GM21367 (cell line): Measurements from ENCODE around the gene EIPR1.
"Not testable (repeated sequence)": the region's sequence is repeated elsewhere in the genome, so short reads cannot be mapped to it uniquely, and the experiment has no call there.

Experiments
- ATAC-seq: cut with Tn5 transposase; IDR thresholded peaks from one replicate; pipeline ENCODE4 v1.9.1; 2021; ENCODE audit not compliant: unreplicated experiment

EIPR1 gene

GRCh38 chr2:3182848-3183247, 194.8 kb downstream of the EIPR1 start:
- no peak for ATAC-seq

GRCh38 chr2:3181416-3182010, 196.1 kb downstream of the EIPR1 start:
- ATAC-seq: no peak

- ATAC-seq: not testable (repeated sequence)
Measured at GRCh38 chr2:3180909-3181221, 196.8 kb downstream of the EIPR1 start.

GRCh38 chr2:3180082-3180908, 197.3 kb downstream of the EIPR1 start:
- ATAC-seq: no peak

GRCh38 chr2:3179626-3180025, 198.0 kb downstream of the EIPR1 start:
- ATAC-seq: no peak

- no peak for ATAC-seq
Measured at GRCh38 chr2:3179208-3179607, 198.4 kb downstream of the EIPR1 start.

- no peak for ATAC-seq
Measured at GRCh38 chr2:3178578-3179031, 199.0 kb downstream of the EIPR1 start.

GRCh38 chr2:3177891-3178577, 199.6 kb downstream of the EIPR1 start:
- ATAC-seq: no peak

GRCh38 chr2:3176869-3177255, 200.8 kb downstream of the EIPR1 start:
- no peak for ATAC-seq

- no peak for ATAC-seq
Measured at GRCh38 chr2:3176071-3176868, 201.3 kb downstream of the EIPR1 start.

- ATAC-seq: no peak
Measured at GRCh38 chr2:3175568-3175955, 202.1 kb downstream of the EIPR1 start.

- ATAC-seq: no peak
Measured at GRCh38 chr2:3174626-3175567, 202.7 kb downstream of the EIPR1 start.

- no peak for ATAC-seq
Measured at GRCh38 chr2:3173031-3173430, 204.6 kb downstream of the EIPR1 start.

- ATAC-seq: no peak
Measured at GRCh38 chr2:3172265-3172935, 205.2 kb downstream of the EIPR1 start.

GRCh38 chr2:3171564-3172264, 205.9 kb downstream of the EIPR1 start:
- no peak for ATAC-seq

GRCh38 chr2:3170792-3171455, 206.7 kb downstream of the EIPR1 start:
- no peak for ATAC-seq

GRCh38 chr2:3169106-3169870, 208.3 kb downstream of the EIPR1 start:
- no peak for ATAC-seq
